GM20000 (cell line): ENCODE results near the gene DNMBP.

Experiments used
- DNase-seq: peaks from one replicate; pipeline ENCODE4 v3.0.0; 2012; ENCODE audit warnings: low spot score
- CTCF ChIP-seq: IDR thresholded peaks from 2 replicates; pipeline ENCODE4 v1.5.1; 2012; ENCODE audit warnings: mild to moderate bottlenecking, control low read depth; ENCODE audit errors: extremely low read depth, missing control alignments

DNMBP gene

DNA sequence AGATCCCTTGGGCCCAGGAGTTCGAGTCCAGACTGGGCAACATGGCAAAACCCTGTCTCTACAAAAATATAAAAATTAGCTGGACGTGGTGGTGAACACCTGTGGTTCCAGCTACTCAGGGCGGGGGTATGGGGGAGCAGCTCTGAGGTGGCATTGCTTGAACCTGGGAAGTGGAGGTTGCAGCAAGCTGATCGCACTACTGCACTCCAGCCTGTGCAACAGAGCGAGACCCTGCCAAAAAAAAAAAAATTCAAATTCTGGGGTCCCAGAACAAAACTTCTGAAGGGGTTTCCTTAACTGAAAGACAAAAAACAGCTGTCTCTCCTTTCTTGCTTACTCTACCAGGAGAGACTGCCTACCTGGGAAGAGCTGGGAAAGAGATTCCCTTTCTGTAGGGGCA, 27.0 kb downstream of the DNMBP start:
- no peak for TF ChIP-seq CTCF
- no peak for DNase-seq

GRCh38 chr10:99981581-99982199, 28.1 kb downstream of the DNMBP start:
- no peak for TF ChIP-seq CTCF
- DNase-seq = no peak

GRCh38 chr10:99979066-99979685, 30.6 kb downstream of the DNMBP start:
- no peak for TF ChIP-seq CTCF

DNA sequence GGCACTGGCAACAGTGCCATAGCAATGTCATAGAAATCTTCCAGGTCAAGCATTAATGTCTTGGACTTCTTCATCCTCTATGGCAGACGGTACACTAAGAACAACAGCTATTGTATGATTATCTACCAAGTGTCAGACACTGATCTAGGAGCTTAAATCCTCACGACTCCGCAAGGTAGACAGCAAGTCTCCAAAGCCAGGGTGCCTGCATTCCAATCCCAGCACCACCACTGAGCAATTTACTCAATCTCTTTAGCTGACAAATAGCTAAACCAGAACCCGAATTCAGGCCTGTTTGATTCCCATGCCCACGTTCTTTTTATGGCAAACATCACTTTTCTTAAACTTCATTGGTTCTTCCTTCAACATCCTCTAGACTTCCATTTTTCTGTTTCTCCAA, 31.8 kb downstream of the DNMBP start:
- no peak for DNase-seq
- TF ChIP-seq CTCF = no peak

More at GRCh38 chr10:99979066-99979685, 30.6 kb downstream of the DNMBP start:
- DNase-seq = no peak

- TF ChIP-seq CTCF = no peak
- DNase-seq = no peak
These were observed 32.7 kb downstream of the DNMBP start for GRCh38 chr10:99976886-99977665.

GRCh38 chr10:99975942-99976809, 33.6 kb downstream of the DNMBP start:
- TF ChIP-seq CTCF = no peak
- no peak for DNase-seq
